GM12873 (cell line): ENCODE data around the gene UBR3.

Experiments used
- CTCF ChIP-seq: IDR thresholded peaks from 2 replicates; pipeline ENCODE4 v1.5.1; 2012; ENCODE audit warnings: low read depth, mild to moderate bottlenecking, moderate library complexity, low read length, control low read depth; ENCODE audit not compliant: insufficient read depth; ENCODE audit errors: missing control alignments

The UBR3 gene

GRCh38 chr2:169978402-169979017 is 151.3 kb downstream of the UBR3 start:
- no peak for TF ChIP-seq CTCF

- TF ChIP-seq CTCF: no peak
Measured at GRCh38 chr2:169979025-169979424, 151.8 kb downstream of the UBR3 start.

- no peak for TF ChIP-seq CTCF
Measured at GRCh38 chr2:169980001-169980400, 152.7 kb downstream of the UBR3 start.

GRCh38 chr2:169980643-169981042 is 153.4 kb downstream of the UBR3 start:
- no peak for TF ChIP-seq CTCF

GRCh38 chr2:169982929-169983328 is 155.7 kb downstream of the UBR3 start:
- TF ChIP-seq CTCF: no peak

GRCh38 chr2:169983506-169983905 is 156.3 kb downstream of the UBR3 start:
- TF ChIP-seq CTCF: no peak

GRCh38 chr2:169984145-169984544 is 156.9 kb downstream of the UBR3 start:
- TF ChIP-seq CTCF: no peak
